Measurements from ENCODE around the gene PSRC1. TPM values are rescaled to one million over a fixed set of nuclear protein-coding genes. Genes with fewer than 3 reads are reported as not detected.
A peak's percentile ranks its signal among the peaks of the same experiment; 100 is the strongest.

PSRC1 gene
- polyA plus RNA-seq, 1 of the 3 experiments (the other 2 are of a cell fraction), result 19.4 TPM

DNA sequence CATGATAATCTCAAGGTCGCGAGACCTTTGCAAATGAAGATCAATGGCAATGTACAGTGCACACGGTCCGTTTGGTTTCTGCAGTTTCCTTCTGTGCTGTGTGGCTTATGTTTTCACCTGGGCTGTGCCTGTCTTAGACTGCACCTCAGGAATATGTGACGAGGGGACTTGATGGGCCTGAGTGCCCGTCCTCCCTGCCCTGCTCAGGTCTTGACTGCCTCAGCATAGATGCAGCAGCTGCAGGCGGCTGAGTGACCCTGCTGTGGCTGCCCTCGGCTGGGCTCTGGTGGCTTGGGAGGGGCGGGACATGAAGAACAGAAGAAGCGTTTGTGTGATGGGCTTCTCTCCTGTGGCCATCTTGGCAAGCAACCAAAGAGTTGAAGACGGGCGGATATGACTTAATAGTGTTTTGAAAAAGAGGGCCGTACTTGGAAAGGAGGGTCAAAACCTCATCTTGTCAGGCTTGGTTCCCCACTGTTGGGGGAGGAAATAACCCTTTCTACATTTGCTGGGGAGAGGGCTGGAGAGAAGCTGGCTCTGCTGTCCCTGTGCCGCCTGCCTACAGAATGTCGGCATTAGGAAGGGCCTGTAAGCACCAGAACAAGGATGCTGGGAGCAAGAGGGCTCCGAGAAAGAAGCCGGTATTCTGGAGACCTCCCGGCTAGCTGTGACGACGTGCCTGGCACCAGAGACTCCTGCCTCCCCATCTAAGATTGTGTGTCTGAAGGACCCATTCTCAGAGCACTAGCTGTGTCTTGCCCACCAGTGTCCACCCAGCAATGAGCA is 16.8 kb upstream of the PSRC1 start:
- Histone ChIP-seq H3K9ac (no peak overlapping the region; the same call in 1 of the 2 replicates), H3F3A (replicated peaks; ENCODE audit: insufficient read depth) (peaks cover 9% of the 10 kb centered on the region), H3K36me3 (replicated peaks in 1 of 2; ENCODE audit: control insufficient read depth in 1 of 2, insufficient read depth in 2 of 2, low read length in 1 of 2) (no peaks in the 10 kb centered on the region), H3K79me2 (ENCODE audit: insufficient read depth) (no peaks in the 10 kb centered on the region), H3K9me3 (no peaks in the 10 kb centered on the region), H3K4me2 (peak overlapping the region; percentile 58; the same call in 1 of the 2 replicates), H2AFZ (ENCODE audit: low read depth) (peak overlapping the region; percentile 67; the same call in 1 of the 2 replicates), H3K27me3 (ENCODE audit: insufficient read depth) (no peaks in the 10 kb centered on the region), H3K4me1 (ENCODE audit: control insufficient read depth in 1 of 2, insufficient read depth in 2 of 2, low read depth in 1 of 2, low read length in 1 of 2) (peaks cover 9 to 20% of the 10 kb centered on the region in 2 experiments), H3K4me3 (ENCODE audit: low read depth in 2 of 2, low read length in 1 of 2) (no peak overlapping the region), H4K20me1 (ENCODE audit: insufficient read depth) (no peaks in the 10 kb centered on the region), H3K27ac (ENCODE audit: low read depth in 2 of 2, low read length in 1 of 2) (peak overlapping the region; percentile 70 to 85; a peak in 3 of 4 replicates), H3K9me2 (no peaks in the 10 kb centered on the region)
- no peak for DNase-seq
- WGBS (ENCODE audit: low lambda C conversion rate), result 94% methylated on average over 20 of the region's 20 CpGs
- TF ChIP-seq SIN3A (IDR thresholded peaks at IDR 0.05; ENCODE audit: borderline replicate concordance, low read depth, low read length) (no peak), NFIC (IDR thresholded peaks at IDR 0.05; ENCODE audit: borderline replicate concordance) (no peak), FOSL2 (IDR thresholded peaks at IDR 0.05; ENCODE audit: borderline replicate concordance, low read depth) (no peak), FOXM1 (IDR thresholded peaks at IDR 0.05; ENCODE audit: low read depth) (no peak), FOXJ3 (CRISPR knock-in tag; IDR thresholded peaks at IDR 0.05) (no peak), TCF12 (IDR thresholded peaks at IDR 0.05) (no peak), YY1 (IDR thresholded peaks at IDR 0.05; ENCODE audit: low read depth) (no peak)
- TF ChIP-seq, protein P1, sequence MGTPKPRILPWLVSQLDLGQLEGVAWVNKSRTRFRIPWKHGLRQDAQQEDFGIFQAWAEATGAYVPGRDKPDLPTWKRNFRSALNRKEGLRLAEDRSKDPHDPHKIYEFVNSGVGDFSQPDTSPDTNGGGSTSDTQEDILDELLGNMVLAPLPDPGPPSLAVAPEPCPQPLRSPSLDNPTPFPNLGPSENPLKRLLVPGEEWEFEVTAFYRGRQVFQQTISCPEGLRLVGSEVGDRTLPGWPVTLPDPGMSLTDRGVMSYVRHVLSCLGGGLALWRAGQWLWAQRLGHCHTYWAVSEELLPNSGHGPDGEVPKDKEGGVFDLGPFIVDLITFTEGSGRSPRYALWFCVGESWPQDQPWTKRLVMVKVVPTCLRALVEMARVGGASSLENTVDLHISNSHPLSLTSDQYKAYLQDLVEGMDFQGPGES (IDR thresholded peaks at IDR 0.05; ENCODE audit: low read depth, low read length), result no peak
- TF ChIP-seq, protein P2, sequence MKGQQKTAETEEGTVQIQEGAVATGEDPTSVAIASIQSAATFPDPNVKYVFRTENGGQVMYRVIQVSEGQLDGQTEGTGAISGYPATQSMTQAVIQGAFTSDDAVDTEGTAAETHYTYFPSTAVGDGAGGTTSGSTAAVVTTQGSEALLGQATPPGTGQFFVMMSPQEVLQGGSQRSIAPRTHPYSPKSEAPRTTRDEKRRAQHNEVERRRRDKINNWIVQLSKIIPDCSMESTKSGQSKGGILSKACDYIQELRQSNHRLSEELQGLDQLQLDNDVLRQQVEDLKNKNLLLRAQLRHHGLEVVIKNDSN (IDR thresholded peaks at IDR 0.05; ENCODE audit: borderline replicate concordance, low read depth), result no peak
- ChIA-PET POLR2A (no interaction called here), CTCF (interaction anchor here (1.6 kb wide), 1 partner anchor 233 kb away, joined by 4 read pairs; no protein-coding TSS in a partner anchor)

- ChIA-PET POLR2A (no interaction called here), CTCF (interaction anchor here (1.2 to 1.6 kb wide), 2 partner anchors 200 to 233 kb away, joined by 4 read pairs; no protein-coding TSS in a partner anchor)
- H3K4me2 ChIP-seq, result peak overlapping the region; percentile 58
- no peaks in the 10 kb centered on the region for H3K9me2 ChIP-seq
- peaks cover 9 to 20% of the 10 kb centered on the region in 2 experiments for H3K4me1 ChIP-seq (ENCODE audit: control insufficient read depth in 1 of 2, insufficient read depth in 2 of 2, low read depth in 1 of 2, low read length in 1 of 2)
- peak; percentile 51 for DNase-seq
- H3K4me3 ChIP-seq (ENCODE audit: low read depth in 2 of 2, low read length in 1 of 2), result no peak overlapping the region
- H3K36me3 ChIP-seq (replicated peaks in 1 of 2; ENCODE audit: control insufficient read depth in 1 of 2, insufficient read depth in 2 of 2, low read length in 1 of 2), result no peaks in the 10 kb centered on the region
- 60% methylated on average over 9 of the region's 11 CpGs for WGBS (ENCODE audit: low lambda C conversion rate)
- no peaks in the 10 kb centered on the region for H4K20me1 ChIP-seq (ENCODE audit: insufficient read depth)
- H3K79me2 ChIP-seq (ENCODE audit: insufficient read depth), result no peaks in the 10 kb centered on the region
- peaks cover 9% of the 10 kb centered on the region for H3F3A ChIP-seq (replicated peaks; ENCODE audit: insufficient read depth)
- peak overlapping the region; percentile 70 to 85 for H3K27ac ChIP-seq (ENCODE audit: low read depth in 2 of 2, low read length in 1 of 2)
- H3K9me3 ChIP-seq, result no peaks in the 10 kb centered on the region
- TF ChIP-seq TCF12 (IDR thresholded peaks at IDR 0.05) (0 out of 2 replicates have a peak, but pooled peaks have one; percentile 33), YY1 (IDR thresholded peaks at IDR 0.05; ENCODE audit: low read depth) (no peak), MAX (IDR thresholded peaks at IDR 0.05; ENCODE audit: low read depth) (peak; percentile 57; the same call in 1 of the 2 replicates), TEAD4 (IDR thresholded peaks at IDR 0.05; ENCODE audit: borderline replicate concordance, insufficient read depth) (0 out of 2 replicates have a peak, but pooled peaks have one; percentile 35), GATA2 (CRISPR knock-in tag; IDR thresholded peaks at IDR 0.05) (peak; percentile 48), NFIC (IDR thresholded peaks at IDR 0.05; ENCODE audit: borderline replicate concordance) (peak; percentile 20; the same call in 1 of the 2 replicates), EP300 (IDR thresholded peaks at IDR 0.05; ENCODE audit: borderline replicate concordance in 1 of 2, low read depth in 1 of 2, low read length in 1 of 2) (0 out of 4 replicates have a peak, but pooled peaks of 1 of the 2 experiments have one; percentile 13)
- TF ChIP-seq, protein P3, sequence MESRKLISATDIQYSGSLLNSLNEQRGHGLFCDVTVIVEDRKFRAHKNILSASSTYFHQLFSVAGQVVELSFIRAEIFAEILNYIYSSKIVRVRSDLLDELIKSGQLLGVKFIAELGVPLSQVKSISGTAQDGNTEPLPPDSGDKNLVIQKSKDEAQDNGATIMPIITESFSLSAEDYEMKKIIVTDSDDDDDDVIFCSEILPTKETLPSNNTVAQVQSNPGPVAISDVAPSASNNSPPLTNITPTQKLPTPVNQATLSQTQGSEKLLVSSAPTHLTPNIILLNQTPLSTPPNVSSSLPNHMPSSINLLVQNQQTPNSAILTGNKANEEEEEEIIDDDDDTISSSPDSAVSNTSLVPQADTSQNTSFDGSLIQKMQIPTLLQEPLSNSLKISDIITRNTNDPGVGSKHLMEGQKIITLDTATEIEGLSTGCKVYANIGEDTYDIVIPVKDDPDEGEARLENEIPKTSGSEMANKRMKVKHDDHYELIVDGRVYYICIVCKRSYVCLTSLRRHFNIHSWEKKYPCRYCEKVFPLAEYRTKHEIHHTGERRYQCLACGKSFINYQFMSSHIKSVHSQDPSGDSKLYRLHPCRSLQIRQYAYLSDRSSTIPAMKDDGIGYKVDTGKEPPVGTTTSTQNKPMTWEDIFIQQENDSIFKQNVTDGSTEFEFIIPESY (IDR thresholded peaks at IDR 0.05; ENCODE audit: borderline replicate concordance, low read depth), result no peak
- H3K9ac ChIP-seq, result no peak overlapping the region; the same call in 1 of the 2 replicates
- no peaks in the 10 kb centered on the region for H3K27me3 ChIP-seq (ENCODE audit: insufficient read depth)
- H2AFZ ChIP-seq (ENCODE audit: low read depth), result peak overlapping the region; percentile 67
Measured at GRCh38 chr1:109298666-109299557, 16.0 kb upstream of the PSRC1 start.

All from SK-N-SH (cell line).